H9 (cell line): ENCODE results near the gene GNE. TPM values are rescaled to one million over a fixed set of nuclear protein-coding genes. Genes with fewer than 3 reads are reported as not detected.

Source experiments
- DNase-seq: peaks from one replicate; pipeline ENCODE4 v3.0.0-alpha.2; 2017
- H2AFZ ChIP-seq: one replicate; pipeline ENCODE4 v1.6.1; 2013; ENCODE audit warnings: mild to moderate bottlenecking, low read length, control low read depth, moderate library complexity
- H2AK5ac ChIP-seq: 2 replicates; pipeline ENCODE4 v1.6.1; 2013; ENCODE audit warnings: low read length, control low read depth, mixed read lengths; ENCODE audit not compliant: insufficient read length
- H2BK120ac ChIP-seq: one replicate; pipeline ENCODE4 v1.6.1; 2013; ENCODE audit warnings: low read depth, mild to moderate bottlenecking, low read length, control low read depth, inconsistent platforms; ENCODE audit not compliant: poor library complexity, severe bottlenecking
- H2BK12ac ChIP-seq: 2 replicates; pipeline ENCODE4 v1.6.1; 2013; ENCODE audit warnings: low read length, control low read depth, mixed read lengths, low read depth; ENCODE audit not compliant: insufficient read length
- H2BK15ac ChIP-seq: 2 replicates; pipeline ENCODE4 v1.6.1; 2013; ENCODE audit warnings: low read depth, low read length, control low read depth
- H2BK20ac ChIP-seq: one replicate; pipeline ENCODE4 v1.6.1; 2013; ENCODE audit warnings: low read depth, mild to moderate bottlenecking, low read length, control low read depth, inconsistent platforms; ENCODE audit not compliant: poor library complexity, severe bottlenecking
- H2BK5ac ChIP-seq: 2 replicates; pipeline ENCODE4 v1.6.1; 2013; ENCODE audit warnings: low read length, control low read depth, mixed read lengths; ENCODE audit not compliant: insufficient read length
- H3K14ac ChIP-seq: 2 replicates; pipeline ENCODE4 v1.6.1; 2013; ENCODE audit warnings: low read length, control low read depth; ENCODE audit not compliant: insufficient read depth
- H3K18ac ChIP-seq: 2 replicates; pipeline ENCODE4 v1.6.1; 2013; ENCODE audit warnings: low read depth, mild to moderate bottlenecking, mixed read lengths, low read length, control low read depth; ENCODE audit not compliant: insufficient read length
- H3K23ac ChIP-seq: 2 replicates; pipeline ENCODE4 v1.6.1; 2013; ENCODE audit warnings: low read length, control low read depth, mixed read lengths, low read depth; ENCODE audit not compliant: insufficient read length
- H3K23me2 ChIP-seq: 2 replicates; pipeline ENCODE4 v1.6.1; 2013; ENCODE audit warnings: low read depth, mild to moderate bottlenecking, mixed read lengths, low read length, control low read depth; ENCODE audit not compliant: insufficient read length, poor library complexity, severe bottlenecking
- H3K27ac ChIP-seq: 2 replicates; pipeline ENCODE4 v1.5.1; 2013; ENCODE audit warnings: low read length, control low read depth, mixed read lengths, low read depth; ENCODE audit not compliant: insufficient read length
- H3K27me3 ChIP-seq: 2 replicates; pipeline ENCODE4 v1.6.1; 2013; ENCODE audit warnings: low read length, control low read depth, inconsistent platforms; ENCODE audit not compliant: insufficient read depth
- H3K4ac ChIP-seq: 2 replicates; pipeline ENCODE4 v1.6.1; 2013; ENCODE audit warnings: low read depth, mild to moderate bottlenecking, control low read depth, inconsistent platforms, low read length, moderate library complexity
- H3K4me1 ChIP-seq: 2 replicates; pipeline ENCODE4 v1.6.1; 2013; ENCODE audit warnings: low read length, control low read depth, inconsistent platforms; ENCODE audit not compliant: insufficient read depth
- H3K4me2 ChIP-seq: 2 replicates; pipeline ENCODE4 v1.6.1; 2013; ENCODE audit warnings: low read length, control low read depth, mixed read lengths; ENCODE audit not compliant: insufficient read length, insufficient read depth
- H3K56ac ChIP-seq: 2 replicates; pipeline ENCODE4 v1.6.1; 2013; ENCODE audit warnings: low read depth, mild to moderate bottlenecking, mixed read lengths, low read length, control low read depth; ENCODE audit not compliant: insufficient read length
- H3K79me1 ChIP-seq: 2 replicates; pipeline ENCODE4 v1.6.1; 2013; ENCODE audit warnings: low read depth, mild to moderate bottlenecking, moderate library complexity, low read length, control low read depth, inconsistent platforms; ENCODE audit not compliant: insufficient read depth, poor library complexity, severe bottlenecking
- H3K79me2 ChIP-seq: 2 replicates; pipeline ENCODE4 v1.6.1; 2013; ENCODE audit warnings: low read length, control low read depth, inconsistent platforms; ENCODE audit not compliant: insufficient read depth
- H3K9ac ChIP-seq: 2 replicates; pipeline ENCODE4 v1.6.1; 2013; ENCODE audit warnings: low read length, control low read depth, mixed read lengths; ENCODE audit not compliant: insufficient read length; ENCODE audit errors: extremely low read depth
- H3K9me3 ChIP-seq: one replicate; pipeline ENCODE4 v1.6.1; 2013; ENCODE audit warnings: low read depth, low read length, inconsistent platforms; ENCODE audit not compliant: control insufficient read depth
- H3T11ph ChIP-seq: one replicate; pipeline ENCODE4 v1.6.1; 2013; ENCODE audit warnings: mild to moderate bottlenecking, low read length, control low read depth, inconsistent platforms
- H4K20me1 ChIP-seq: one replicate; pipeline ENCODE4 v1.6.1; 2013; ENCODE audit not compliant: control insufficient read depth, insufficient read length, insufficient read depth
- H4K5ac ChIP-seq: 2 replicates; pipeline ENCODE4 v1.6.1; 2013; ENCODE audit warnings: low read depth, mild to moderate bottlenecking, mixed read lengths, low read length, control low read depth; ENCODE audit not compliant: insufficient read length
- H4K8ac ChIP-seq: replicated peaks from 2 replicates; pipeline ENCODE4 v1.6.1; 2013; ENCODE audit warnings: low read length, control low read depth, mixed read lengths, low read depth; ENCODE audit not compliant: insufficient read length
- H4K91ac ChIP-seq: 2 replicates; pipeline ENCODE4 v1.6.1; 2013; ENCODE audit warnings: low read depth, mild to moderate bottlenecking, moderate library complexity, mixed read lengths, low read length, control low read depth; ENCODE audit not compliant: insufficient read length
- H3K27ac Mint-ChIP-seq, 3 experiments: 2 replicates in 2 of 3; 3 replicates in 1 of 3; pipeline ENCODE4 v1.8.0; 2020 to 2021; ENCODE audit warnings: mixed read lengths in 3 of 3, mild to moderate bottlenecking in 1 of 3, moderate library complexity in 1 of 3
- H3K27me3 Mint-ChIP-seq: 2 replicates; pipeline ENCODE4 v1.8.0; 2021; ENCODE audit warnings: low read depth, mild to moderate bottlenecking, moderate library complexity, mixed read lengths
- H3K36me3 Mint-ChIP-seq, 3 experiments: 2 replicates in 2 of 3; 3 replicates in 1 of 3; pipeline ENCODE4 v1.8.0; 2020 to 2021; ENCODE audit warnings: low read depth in 3 of 3, mixed read lengths in 3 of 3; ENCODE audit not compliant: insufficient read depth in 1 of 3
- H3K4me1 Mint-ChIP-seq, 2 experiments: 2 replicates each; pipeline ENCODE4 v1.8.0; 2020; ENCODE audit warnings: mixed read lengths in 2 of 2
- H3K4me3 Mint-ChIP-seq, 2 experiments: 2 replicates in 1 of 2; 3 replicates in 1 of 2; pipeline ENCODE4 v1.8.0; 2020 to 2021; ENCODE audit warnings: mild to moderate bottlenecking in 2 of 2, mixed read lengths in 2 of 2, moderate library complexity in 1 of 2
- H3K9me3 Mint-ChIP-seq, 2 experiments: 2 replicates in 1 of 2; 3 replicates in 1 of 2; pipeline ENCODE4 v1.8.0; 2020; ENCODE audit warnings: mild to moderate bottlenecking in 2 of 2, mixed read lengths in 2 of 2, moderate library complexity in 1 of 2
- WGBS: extraction: QIAGEN DNeasy Blood & Tissue Kit; methylation state at CpG from one replicate; pipeline ENCODE4 v1.1.7; 2013; ENCODE audit warnings: missing lambda C conversion rate, low lambda C conversion rate, mixed read lengths; ENCODE audit not compliant: insufficient read length; ENCODE audit errors: extremely low coverage; 5-methylcytosine and 5-hydroxymethylcytosine counted together
- long read RNA-seq: library from polyadenylated mRNA; unstranded; transcript quantifications from one replicate; pipeline ENCODE4 v2.0.0, GENCODE V29; 2020
- total RNA-seq: library from RNA; stranded (reverse); gene quantifications from 2 replicates; pipeline ENCODE4 v1.2.1, GENCODE V29; 2021
- TF ChIP-seq, protein P1 (sequence below): fragments of 200-600 bp; sonication (generic); conservative IDR thresholded peaks from 3 replicates; pipeline ENCODE4 v1.8.0; 2021; ENCODE audit warnings: antibody characterized with exemption, mild to moderate bottlenecking

The GNE gene
- 6.1 and 6.3 TPM in 2 replicates for total RNA-seq
- long read RNA-seq, full-length matches to known transcripts, result 5 of 6 reads
- long read RNA-seq, partial matches to known transcripts, result 1 of 6 reads
- long read RNA-seq, other reads (novel, unspliced or antisense), result 0 of 6 reads

DNA sequence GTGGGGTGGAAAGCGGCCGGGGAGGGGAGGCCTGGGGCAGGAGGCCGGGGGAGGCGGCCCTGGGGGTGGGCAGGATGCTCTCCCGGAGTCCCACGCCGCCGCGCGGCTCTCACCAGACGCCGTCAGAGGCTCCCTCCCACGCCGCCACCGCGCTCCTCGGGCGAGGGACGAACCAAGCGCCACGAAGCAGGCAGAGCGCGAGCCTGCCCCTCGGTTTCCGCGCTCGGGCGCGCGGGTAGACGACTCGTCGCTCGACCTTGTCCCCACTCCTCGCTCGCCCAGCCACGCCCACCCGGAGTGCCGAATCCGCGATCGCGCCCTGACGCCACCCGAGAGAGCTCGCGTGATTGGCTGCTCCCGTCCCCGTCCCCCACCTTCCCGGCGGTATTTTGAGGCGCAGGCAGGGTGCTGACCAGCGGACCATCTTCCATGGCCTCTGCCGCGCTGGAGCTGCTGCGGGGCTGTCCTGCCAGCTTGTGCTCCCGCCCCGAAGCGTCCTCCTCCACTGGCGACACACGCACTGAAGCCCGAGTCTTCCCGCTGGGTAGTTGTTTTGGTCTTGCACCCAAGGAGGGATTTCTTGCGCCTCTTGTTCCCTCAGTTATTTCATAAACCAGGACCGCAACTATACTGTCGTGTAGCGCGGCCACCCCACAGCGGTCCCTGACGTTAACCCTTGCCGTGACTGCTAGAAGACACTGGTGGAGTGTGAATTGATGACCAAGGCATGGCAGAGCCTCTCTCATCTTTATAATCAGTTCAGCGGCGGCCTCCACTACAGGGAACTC is at the start of gene GNE:
Gene GNE (minus strand): TSS at position 241 of the 788 bp plus-strand sequence. CDS start 9,093 bp downstream, outside the sequence.
- Histone ChIP-seq H3K27ac (no peak within 1 kb of the TSS), H2BK20ac (no peak within 1 kb of the TSS), H4K5ac (no peak within 1 kb of the TSS), H3K56ac (no peak within 1 kb of the TSS), H2BK5ac (no peak within 1 kb of the TSS), H3K14ac (peak within 1 kb of the TSS; percentile 74), H3K4me2 (peak within 1 kb of the TSS; percentile 59), H3K18ac (peak within 1 kb of the TSS; percentile 22), H2AK5ac (no peak within 1 kb of the TSS), H3K4ac (no peak within 1 kb of the TSS), H4K8ac (no peak within 1 kb of the TSS), H3K23ac (no peak within 1 kb of the TSS), H2BK120ac (no peak within 1 kb of the TSS), H3K9me3 (no peaks in the 10 kb centered on the region), H3T11ph (no peak within 1 kb of the TSS), H3K9ac (peak within 1 kb of the TSS; percentile 59), H2AFZ (peak within 1 kb of the TSS; percentile 32), H3K79me1 (no peaks in the 10 kb centered on the region), H3K4me1 (no peaks in the 10 kb centered on the region), H3K23me2 (peaks cover 3% of the 10 kb centered on the region), H3K79me2 (no peaks in the 10 kb centered on the region), H4K20me1 (no peaks in the 10 kb centered on the region), H2BK15ac (no peak within 1 kb of the TSS), H4K91ac (no peak within 1 kb of the TSS), H2BK12ac (no peak within 1 kb of the TSS), H3K27me3 (no peaks in the 10 kb centered on the region)
- TF ChIP-seq, protein P1, sequence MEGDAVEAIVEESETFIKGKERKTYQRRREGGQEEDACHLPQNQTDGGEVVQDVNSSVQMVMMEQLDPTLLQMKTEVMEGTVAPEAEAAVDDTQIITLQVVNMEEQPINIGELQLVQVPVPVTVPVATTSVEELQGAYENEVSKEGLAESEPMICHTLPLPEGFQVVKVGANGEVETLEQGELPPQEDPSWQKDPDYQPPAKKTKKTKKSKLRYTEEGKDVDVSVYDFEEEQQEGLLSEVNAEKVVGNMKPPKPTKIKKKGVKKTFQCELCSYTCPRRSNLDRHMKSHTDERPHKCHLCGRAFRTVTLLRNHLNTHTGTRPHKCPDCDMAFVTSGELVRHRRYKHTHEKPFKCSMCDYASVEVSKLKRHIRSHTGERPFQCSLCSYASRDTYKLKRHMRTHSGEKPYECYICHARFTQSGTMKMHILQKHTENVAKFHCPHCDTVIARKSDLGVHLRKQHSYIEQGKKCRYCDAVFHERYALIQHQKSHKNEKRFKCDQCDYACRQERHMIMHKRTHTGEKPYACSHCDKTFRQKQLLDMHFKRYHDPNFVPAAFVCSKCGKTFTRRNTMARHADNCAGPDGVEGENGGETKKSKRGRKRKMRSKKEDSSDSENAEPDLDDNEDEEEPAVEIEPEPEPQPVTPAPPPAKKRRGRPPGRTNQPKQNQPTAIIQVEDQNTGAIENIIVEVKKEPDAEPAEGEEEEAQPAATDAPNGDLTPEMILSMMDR, result no peak
- Mint-ChIP-seq H3K4me3 (peak within 1 kb of the TSS; percentile 83 to 88), H3K27me3 (no peaks in the 10 kb centered on the region), H3K9me3 (no peaks in the 10 kb centered on the region; a peak in 1 of 5 replicates), H3K4me1 (0 out of 4 replicates have a peak, but pooled peaks cover 0 to 2% of the 10 kb centered on the region in 2 experiments), H3K27ac (peak within 1 kb of the TSS; percentile 13 to 91 (median 47); a peak in 5 of 7 replicates), H3K36me3 (peaks cover 0 to 7% (median 0%) of the 10 kb centered on the region in 3 experiments; a peak in 1 of 7 replicates)
- no CpG with 5 or more reads among the region's 73 CpGs for WGBS
- peak; percentile 95 for DNase-seq
